NCI-H2171 (cell line): ENCODE data around the gene YIPF1.
"Not testable (repeated sequence)": the region's sequence is repeated elsewhere in the genome, so short reads cannot be mapped to it uniquely, and the experiment has no call there.

ENCODE experiments used
- DNase-seq: peaks from one replicate; lab custom pipeline; 2025; lab: John Stamatoyannopoulos, UW

The YIPF1 gene

GRCh38 chr1:53837924-53838653 is 51.5 kb downstream of the YIPF1 start, which contains the start of gene NDC1:
Gene NDC1, minus strand, starts transcription at chr1:53838296. Its CDS starts 35 bp downstream, at chr1:53838261.
- peak; percentile 94 for DNase-seq

- DNase-seq = no peak
Observed at GRCh38 chr1:53837646-53837923, 52.0 kb downstream of the YIPF1 start.

DNA sequence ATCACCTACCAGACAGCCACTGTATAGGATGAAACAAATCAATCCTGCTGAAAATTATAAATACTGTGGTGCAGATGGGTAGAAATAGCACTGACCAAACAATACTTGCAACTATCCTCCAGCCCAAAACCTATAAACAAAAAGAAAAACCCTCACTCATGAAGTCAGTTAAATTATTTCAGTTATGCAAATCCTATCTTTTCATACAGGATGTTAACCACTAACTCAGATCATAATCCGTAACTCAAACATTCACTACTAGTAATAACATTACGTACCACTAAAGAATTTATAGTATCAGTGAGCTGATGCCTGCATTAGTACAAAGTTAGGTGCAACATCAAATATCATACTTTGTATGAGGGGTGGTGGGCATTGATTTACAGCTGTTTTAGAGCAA is 54.1 kb downstream of the YIPF1 start:
- no peak for DNase-seq

GRCh38 chr1:53834776-53835175 is 54.8 kb downstream of the YIPF1 start:
- DNase-seq = no peak

DNA sequence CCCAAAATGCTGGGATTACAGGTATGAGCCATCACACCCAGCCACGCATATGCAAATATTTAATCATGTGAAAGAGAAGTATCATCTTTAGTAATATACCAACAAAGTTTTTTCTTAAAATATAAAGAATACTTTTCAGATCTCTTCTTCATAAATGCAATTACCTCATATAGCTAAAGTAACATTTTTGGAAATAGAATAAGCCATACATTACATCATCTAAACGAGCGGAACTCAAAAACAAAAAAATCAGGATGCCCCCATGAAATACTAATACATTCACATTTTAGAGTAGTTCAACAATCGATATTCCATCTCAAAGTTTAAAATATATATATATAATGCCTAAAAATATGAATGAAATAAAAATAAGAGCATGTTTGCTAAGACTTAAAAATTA is 56.2 kb downstream of the YIPF1 start:
- DNase-seq = no peak

- no peak for DNase-seq
Observed at GRCh38 chr1:53826367-53826766, 63.2 kb downstream of the YIPF1 start.

DNA sequence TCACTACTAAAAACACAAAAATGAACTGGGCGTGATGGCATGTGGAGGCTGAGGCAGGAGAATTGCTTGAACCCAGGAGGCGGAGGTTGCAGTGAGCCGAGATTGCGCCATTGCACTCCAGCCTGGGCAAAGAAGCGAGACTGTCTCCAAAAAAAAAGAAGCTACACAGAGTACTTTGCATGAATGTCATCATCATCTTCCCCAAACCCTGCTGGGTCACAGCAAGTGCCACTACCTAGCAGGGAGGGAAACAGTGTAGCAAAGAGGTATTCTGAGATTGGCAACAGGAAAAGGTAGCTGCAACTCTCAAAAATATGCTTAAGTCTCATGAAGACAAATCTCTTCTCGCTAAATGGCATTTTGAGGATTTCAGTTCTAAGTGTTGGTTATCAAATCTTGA is 64.3 kb downstream of the YIPF1 start:
- DNase-seq = no peak

- DNase-seq = no peak
Observed at GRCh38 chr1:53822931-53823330, 66.7 kb downstream of the YIPF1 start.

- DNase-seq = no peak
Observed at GRCh38 chr1:53821380-53821779, 68.2 kb downstream of the YIPF1 start.

- no peak for DNase-seq
Observed at GRCh38 chr1:53819387-53819786, 70.2 kb downstream of the YIPF1 start.

- DNase-seq = not testable (repeated sequence)
Observed at GRCh38 chr1:53816584-53816983, 73.0 kb downstream of the YIPF1 start.

- DNase-seq = not testable (repeated sequence)
Observed at GRCh38 chr1:53815484-53815883, 74.1 kb downstream of the YIPF1 start.

- DNase-seq = no peak
Observed at GRCh38 chr1:53811414-53811851, 78.2 kb downstream of the YIPF1 start.

- DNase-seq = no peak
Observed at GRCh38 chr1:53810497-53810896, 79.1 kb downstream of the YIPF1 start.

DNA sequence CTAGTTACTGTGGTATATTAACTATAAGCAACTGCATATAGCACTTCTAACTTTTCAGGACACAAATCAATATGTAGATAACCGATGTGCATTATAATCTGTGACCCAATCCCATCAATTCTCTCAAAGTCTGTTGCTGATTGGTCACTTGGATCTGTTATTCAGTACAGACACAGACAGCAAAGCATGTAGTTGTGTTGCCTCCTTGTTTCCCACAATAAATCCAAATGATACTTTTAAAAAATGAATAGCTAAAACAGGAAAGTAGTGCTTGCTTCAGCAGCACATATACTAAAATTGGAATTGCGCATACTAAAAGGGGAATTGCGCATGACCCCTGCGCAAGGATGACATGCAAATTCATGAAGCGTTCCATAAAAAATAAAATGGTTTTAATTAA is 79.6 kb downstream of the YIPF1 start:
- no peak for DNase-seq

DNA sequence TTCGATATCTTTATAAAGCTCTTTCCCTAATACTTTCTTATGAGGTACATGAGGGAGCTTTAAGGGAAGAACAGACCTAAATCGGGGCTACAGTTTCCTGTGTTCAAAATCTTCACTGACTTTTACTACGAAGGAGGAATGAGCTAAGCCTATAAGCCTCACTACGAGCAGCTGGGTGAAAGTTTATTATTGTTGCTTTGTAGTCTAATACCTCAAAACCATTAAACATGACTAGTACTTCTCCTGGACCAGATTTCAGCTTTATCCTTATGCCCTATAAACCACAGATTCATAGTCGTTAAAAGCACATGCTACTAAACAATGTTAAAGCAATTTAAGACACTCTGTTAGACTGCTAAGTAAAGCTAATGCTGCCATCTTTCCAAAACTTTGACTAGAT is 81.7 kb downstream of the YIPF1 start:
- DNase-seq = no peak

GRCh38 chr1:53804791-53805505 is 84.6 kb downstream of the YIPF1 start:
- no peak for DNase-seq

DNA sequence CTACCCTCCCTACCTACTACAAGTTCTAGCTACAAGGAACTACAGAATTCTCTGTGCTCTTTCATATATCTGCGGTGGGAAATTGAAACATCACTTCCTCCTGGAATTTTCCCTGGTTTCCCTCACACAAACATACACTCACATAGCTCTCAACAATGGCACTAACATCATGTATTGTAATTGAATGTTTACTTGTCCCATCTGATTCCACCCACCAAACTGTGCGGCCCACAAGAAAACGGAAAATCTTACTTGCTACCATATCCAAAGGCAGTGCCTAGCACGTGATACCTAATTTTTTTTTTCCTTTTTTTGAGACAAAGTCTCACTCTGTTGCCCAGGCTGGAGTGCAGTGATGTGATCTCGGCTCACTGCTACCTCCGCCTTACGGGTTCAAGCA is 85.4 kb downstream of the YIPF1 start:
- no peak for DNase-seq
